Tibial nerve (tissue), 4 donors: ENCODE data around the gene HEATR3. TPM values are rescaled to one million over a fixed set of nuclear protein-coding genes. Genes with fewer than 3 reads are reported as not detected.

Experiments used
- DNase-seq, 2 donors: peaks; one replicate each; pipeline ENCODE4 v3.0.0-alpha.2; 2019; ENCODE audit warnings: low spot score in 2 of 2
- H3K27ac ChIP-seq, 4 donors: fragments of 200-600 bp; sonication (generic) in 3 of 4; one replicate each; pipeline ENCODE4 v1.5.1; 2017 to 2019; ENCODE audit warnings: mild to moderate bottlenecking in 1 of 4
- H3K27me3 ChIP-seq, 2 donors: fragments of 200-600 bp; sonication (generic) in 1 of 2; one replicate each; pipeline versions ENCODE4 v1.5.1 to v1.6.0; 2017 to 2019
- H3K36me3 ChIP-seq, 3 donors: fragments of 200-600 bp; sonication (generic); one replicate each; pipeline ENCODE4 v1.5.1; 2018 to 2019
- H3K4me1 ChIP-seq, 4 donors: fragments of 200-600 bp; sonication (generic) in 3 of 4; one replicate each; pipeline ENCODE4 v1.5.1; 2017 to 2019
- H3K4me3 ChIP-seq, 4 donors: fragments of 200-600 bp; sonication (generic) in 3 of 4; one replicate each; pipeline ENCODE4 v1.5.1; 2017 to 2019; ENCODE audit warnings: mild to moderate bottlenecking in 1 of 4, moderate library complexity in 1 of 4
- H3K9me3 ChIP-seq, 4 donors: fragments of 200-600 bp; sonication (generic) in 3 of 4; one replicate each; pipeline ENCODE4 v1.5.1; 2017 to 2019
- EP300 ChIP-seq, 2 donors: sonication (generic); formaldehyde crosslinking; IDR thresholded peaks; one replicate each; pipeline ENCODE4 v1.6.1; 2017; ENCODE audit warnings: antibody characterized with exemption in 2 of 2, mild to moderate bottlenecking in 1 of 2
- POLR2A ChIP-seq, 2 donors: fragments of 450-650 bp; IDR thresholded peaks; one replicate each; pipeline ENCODE4 v1.6.1; 2017; ENCODE audit warnings: antibody characterized with exemption in 2 of 2, mild to moderate bottlenecking in 2 of 2, moderate library complexity in 2 of 2
- WGBS, 2 donors: methylation state at CpG; one replicate each; pipeline ENCODE4 v1.1.5; 2018; 5-methylcytosine and 5-hydroxymethylcytosine counted together
- total RNA-seq, 4 donors: library from RNA; depleted of rRNA; stranded (reverse); fragments of >200 nt; gene quantifications; one replicate each; pipeline ENCODE4 v1.1.0, GENCODE V29; 2016
- TF ChIP-seq, protein P1 (sequence below), 5 experiments: fragments of 200-600 bp in 3 of 5; fragments of 450-650 bp in 2 of 5; sonication (generic) in 3 of 5; IDR thresholded peaks; one replicate each; pipeline ENCODE4 v1.5.1; 2016 to 2019; ENCODE audit warnings: antibody characterized with exemption in 5 of 5, mild to moderate bottlenecking in 3 of 5, moderate library complexity in 2 of 5

HEATR3 gene
- total RNA-seq, 4 donors from 2014 or later = 24.1 to 62.7 (median 38.9) TPM

DNA sequence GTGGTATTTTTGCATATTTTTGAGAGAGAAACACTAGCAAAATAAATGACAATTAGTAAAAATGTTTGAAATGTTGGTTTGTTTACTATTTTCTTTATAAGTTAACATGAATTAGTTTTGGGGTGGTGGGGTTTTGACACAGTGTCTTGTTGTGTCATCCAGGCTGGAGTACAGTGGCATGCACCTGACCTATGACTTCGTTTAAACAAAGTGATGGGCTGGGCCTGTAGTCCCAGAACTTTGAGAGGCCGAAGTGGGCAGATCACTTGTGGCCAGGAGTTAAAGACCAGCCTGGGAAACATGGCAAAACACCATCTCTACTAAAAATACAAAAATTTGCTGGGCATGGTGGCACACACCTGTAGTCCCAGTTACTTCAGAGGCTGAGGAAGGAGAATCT is 17.9 kb upstream of the HEATR3 start:
- H3K9me3 ChIP-seq = no peaks in the 10 kb centered on the region
- no peak for TF ChIP-seq POLR2A (IDR thresholded peaks at IDR 0.05)
- TF ChIP-seq EP300 (IDR thresholded peaks at IDR 0.05) = no peak
- TF ChIP-seq, protein P1, sequence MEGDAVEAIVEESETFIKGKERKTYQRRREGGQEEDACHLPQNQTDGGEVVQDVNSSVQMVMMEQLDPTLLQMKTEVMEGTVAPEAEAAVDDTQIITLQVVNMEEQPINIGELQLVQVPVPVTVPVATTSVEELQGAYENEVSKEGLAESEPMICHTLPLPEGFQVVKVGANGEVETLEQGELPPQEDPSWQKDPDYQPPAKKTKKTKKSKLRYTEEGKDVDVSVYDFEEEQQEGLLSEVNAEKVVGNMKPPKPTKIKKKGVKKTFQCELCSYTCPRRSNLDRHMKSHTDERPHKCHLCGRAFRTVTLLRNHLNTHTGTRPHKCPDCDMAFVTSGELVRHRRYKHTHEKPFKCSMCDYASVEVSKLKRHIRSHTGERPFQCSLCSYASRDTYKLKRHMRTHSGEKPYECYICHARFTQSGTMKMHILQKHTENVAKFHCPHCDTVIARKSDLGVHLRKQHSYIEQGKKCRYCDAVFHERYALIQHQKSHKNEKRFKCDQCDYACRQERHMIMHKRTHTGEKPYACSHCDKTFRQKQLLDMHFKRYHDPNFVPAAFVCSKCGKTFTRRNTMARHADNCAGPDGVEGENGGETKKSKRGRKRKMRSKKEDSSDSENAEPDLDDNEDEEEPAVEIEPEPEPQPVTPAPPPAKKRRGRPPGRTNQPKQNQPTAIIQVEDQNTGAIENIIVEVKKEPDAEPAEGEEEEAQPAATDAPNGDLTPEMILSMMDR (IDR thresholded peaks at IDR 0.05) = no peak
- no peak for DNase-seq
- no peak overlapping the region for H3K4me3 ChIP-seq
- no peaks in the 10 kb centered on the region for H3K36me3 ChIP-seq
- WGBS, 2 donors = 65 to 80% methylated on average over 2 of the region's 2 CpGs
- no peak overlapping the region for H3K27ac ChIP-seq
- H3K27me3 ChIP-seq = no peaks in the 10 kb centered on the region
- H3K4me1 ChIP-seq = no peaks in the 10 kb centered on the region

DNA sequence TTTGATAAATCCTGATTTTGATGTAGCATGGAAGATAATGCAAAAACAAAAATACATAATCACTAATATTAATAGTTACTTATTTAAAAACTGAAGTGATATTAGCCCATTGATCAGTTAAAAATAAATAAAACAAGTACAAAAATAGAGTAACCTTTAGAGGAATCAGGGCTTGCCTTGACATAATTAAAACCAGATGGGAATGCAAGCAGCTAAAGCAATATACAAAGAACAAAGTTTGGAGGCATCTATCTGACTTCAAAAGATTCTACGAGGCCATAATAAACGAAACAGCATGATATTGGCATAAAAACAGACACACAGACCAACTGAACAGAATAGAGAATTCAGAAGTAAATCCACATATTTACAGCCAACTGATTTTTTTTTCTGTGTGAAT is 15.0 kb upstream of the HEATR3 start:
- Histone ChIP-seq H3K36me3 (no peaks in the 10 kb centered on the region), H3K4me3 (no peak overlapping the region), H3K27ac (no peak overlapping the region), H3K9me3 (peaks cover 0 to 2% (median under 1%) of the 10 kb centered on the region in 4 donors), H3K4me1 (no peaks in the 10 kb centered on the region), H3K27me3 (no peaks in the 10 kb centered on the region)
- WGBS, 2 donors = 39 to 51% methylated on average over 2 of the region's 2 CpGs
- TF ChIP-seq, protein P1 (IDR thresholded peaks at IDR 0.05) = no peak
- TF ChIP-seq EP300 (IDR thresholded peaks at IDR 0.05) = no peak
- TF ChIP-seq POLR2A (IDR thresholded peaks at IDR 0.05) = no peak
- no peak for DNase-seq

DNA sequence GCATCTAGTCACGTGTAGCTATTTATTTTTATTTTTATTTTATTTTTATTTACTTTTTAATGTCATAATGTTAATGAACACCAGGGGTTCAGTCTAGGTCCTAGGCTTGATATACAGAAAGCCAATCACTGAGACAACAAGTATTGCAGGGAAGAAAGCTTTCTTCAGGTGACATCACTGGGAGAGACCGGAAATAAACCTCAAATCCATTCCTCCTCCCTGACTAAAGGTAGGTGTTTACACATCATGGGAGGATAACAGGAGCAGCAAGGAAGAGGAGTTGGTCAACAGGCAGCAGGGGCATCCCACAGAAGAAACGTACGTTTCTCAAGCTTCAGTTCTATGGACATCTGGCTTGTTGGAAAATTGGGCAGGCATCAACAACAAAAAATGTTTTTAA is 9.5 kb upstream of the HEATR3 start:
- Histone ChIP-seq H3K4me3 (no peak overlapping the region), H3K36me3 (no peaks in the 10 kb centered on the region), H3K27ac (no peak overlapping the region), H3K9me3 (peaks cover 0 to 15% (median 5%) of the 10 kb centered on the region in 4 donors), H3K27me3 (no peaks in the 10 kb centered on the region), H3K4me1 (no peaks in the 10 kb centered on the region)
- TF ChIP-seq POLR2A (IDR thresholded peaks at IDR 0.05) (no peak), EP300 (IDR thresholded peaks at IDR 0.05) (no peak)
- TF ChIP-seq, protein P1 (IDR thresholded peaks at IDR 0.05) = no peak
- no peak for DNase-seq
- 90 to 92% methylated on average over 4 of the region's 4 CpGs for WGBS, 2 donors

DNA sequence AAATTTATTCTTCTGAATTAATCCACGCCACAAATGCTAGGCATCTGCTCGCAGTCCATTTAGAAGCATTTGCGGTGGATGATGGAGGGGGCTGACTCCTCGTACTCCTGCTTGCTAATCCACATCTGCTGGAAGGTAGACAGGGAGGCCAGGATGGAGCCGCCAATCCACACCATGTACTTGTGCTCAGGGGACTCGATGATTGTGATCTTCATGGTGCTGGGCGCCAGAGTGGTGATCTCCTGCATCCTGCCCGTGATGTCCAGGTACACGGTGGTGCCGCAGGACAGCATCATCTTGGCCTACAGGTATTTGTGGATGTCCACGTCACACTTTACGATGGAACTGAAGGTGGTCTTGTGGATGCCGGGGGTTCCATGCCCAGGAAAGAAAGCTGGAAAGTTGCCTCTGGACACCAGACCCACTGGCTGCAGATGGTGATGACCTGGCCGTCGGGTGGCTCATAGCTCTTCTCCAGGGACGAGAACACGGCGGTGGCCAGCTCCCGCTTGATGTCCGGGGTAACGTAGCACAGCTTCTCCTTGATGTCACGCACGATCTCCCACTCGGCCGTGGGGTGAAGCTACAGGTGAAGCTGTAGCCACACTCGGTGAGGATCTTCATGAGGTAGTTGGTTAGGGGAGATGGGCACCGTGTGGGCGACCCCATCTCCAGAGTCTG is 7.5 kb upstream of the HEATR3 start:
- no peak for DNase-seq
- Histone ChIP-seq H3K27me3 (no peaks in the 10 kb centered on the region), H3K27ac (no peak overlapping the region), H3K36me3 (no peaks in the 10 kb centered on the region), H3K4me1 (no peaks in the 10 kb centered on the region), H3K4me3 (no peak overlapping the region), H3K9me3 (peaks cover 0 to 15% (median 5%) of the 10 kb centered on the region in 4 donors)
- 94 to 95% methylated on average over 21 to 28 of the region's 28 CpGs for WGBS, 2 donors
- TF ChIP-seq EP300 (IDR thresholded peaks at IDR 0.05) (no peak), POLR2A (IDR thresholded peaks at IDR 0.05) (no peak)
- TF ChIP-seq, protein P1 (IDR thresholded peaks at IDR 0.05) = no peak

DNA sequence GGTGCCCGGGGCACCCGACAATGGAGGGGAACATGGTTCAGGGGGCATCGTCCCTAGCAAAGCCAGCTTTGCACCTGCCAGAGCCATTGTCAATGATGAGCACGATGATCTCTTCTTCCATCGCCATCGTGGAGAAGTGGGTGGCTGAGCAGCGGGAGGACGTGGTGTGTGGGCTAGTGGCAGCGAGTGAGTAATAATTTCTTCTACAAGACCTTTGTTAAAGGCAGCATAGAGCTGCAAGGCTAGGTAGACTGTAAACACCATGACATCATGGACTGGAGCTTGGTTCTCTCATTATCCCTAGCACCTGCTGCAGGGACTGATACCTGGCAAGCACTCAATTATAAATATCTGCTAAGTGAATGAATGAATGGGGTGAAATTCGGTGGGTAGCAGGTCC is 6.7 kb upstream of the HEATR3 start:
- Histone ChIP-seq H3K27me3 (no peaks in the 10 kb centered on the region), H3K4me1 (no peaks in the 10 kb centered on the region), H3K36me3 (no peaks in the 10 kb centered on the region), H3K27ac (no peak overlapping the region), H3K9me3 (peaks cover 0 to 15% (median 5%) of the 10 kb centered on the region in 4 donors), H3K4me3 (no peak overlapping the region)
- WGBS, 2 donors = 88 to 95% methylated on average over 10 of the region's 10 CpGs
- TF ChIP-seq, protein P1 (IDR thresholded peaks at IDR 0.05) = no peak
- TF ChIP-seq EP300 (IDR thresholded peaks at IDR 0.05) (no peak), POLR2A (IDR thresholded peaks at IDR 0.05) (no peak)
- no peak for DNase-seq
